ENCODE data around the gene CD47. TPM values are rescaled to one million over a fixed set of nuclear protein-coding genes. Genes with fewer than 3 reads are reported as not detected.
A peak's percentile ranks its signal among the peaks of the same experiment; 100 is the strongest.

The CD47 gene
- total and polyA plus RNA-seq, 2 of the 4 experiments (the other 2 are of a cell fraction) = 45.9 to 52.0 TPM

DNA sequence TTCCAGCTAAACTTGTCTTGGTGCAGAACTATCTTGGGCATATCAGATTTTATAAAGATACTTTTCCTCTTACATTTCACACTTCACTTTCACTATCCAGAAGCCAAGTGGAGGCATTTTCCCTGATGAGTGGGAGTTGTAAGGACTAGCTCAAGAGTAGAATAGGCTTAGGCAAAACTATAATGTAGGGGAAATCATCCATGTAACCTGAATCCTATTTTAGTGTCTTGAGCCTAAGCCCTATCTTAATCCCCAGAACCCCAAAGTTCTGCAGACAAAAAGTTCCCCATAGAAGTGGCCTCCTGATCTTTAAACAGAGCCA is 42.2 kb upstream of the CD47 start (continued):
- TF ChIP-seq, protein P1, sequence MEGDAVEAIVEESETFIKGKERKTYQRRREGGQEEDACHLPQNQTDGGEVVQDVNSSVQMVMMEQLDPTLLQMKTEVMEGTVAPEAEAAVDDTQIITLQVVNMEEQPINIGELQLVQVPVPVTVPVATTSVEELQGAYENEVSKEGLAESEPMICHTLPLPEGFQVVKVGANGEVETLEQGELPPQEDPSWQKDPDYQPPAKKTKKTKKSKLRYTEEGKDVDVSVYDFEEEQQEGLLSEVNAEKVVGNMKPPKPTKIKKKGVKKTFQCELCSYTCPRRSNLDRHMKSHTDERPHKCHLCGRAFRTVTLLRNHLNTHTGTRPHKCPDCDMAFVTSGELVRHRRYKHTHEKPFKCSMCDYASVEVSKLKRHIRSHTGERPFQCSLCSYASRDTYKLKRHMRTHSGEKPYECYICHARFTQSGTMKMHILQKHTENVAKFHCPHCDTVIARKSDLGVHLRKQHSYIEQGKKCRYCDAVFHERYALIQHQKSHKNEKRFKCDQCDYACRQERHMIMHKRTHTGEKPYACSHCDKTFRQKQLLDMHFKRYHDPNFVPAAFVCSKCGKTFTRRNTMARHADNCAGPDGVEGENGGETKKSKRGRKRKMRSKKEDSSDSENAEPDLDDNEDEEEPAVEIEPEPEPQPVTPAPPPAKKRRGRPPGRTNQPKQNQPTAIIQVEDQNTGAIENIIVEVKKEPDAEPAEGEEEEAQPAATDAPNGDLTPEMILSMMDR (conservative IDR thresholded peaks at IDR 0.05; ENCODE audit: low read depth, low read length) = no peak

DNA sequence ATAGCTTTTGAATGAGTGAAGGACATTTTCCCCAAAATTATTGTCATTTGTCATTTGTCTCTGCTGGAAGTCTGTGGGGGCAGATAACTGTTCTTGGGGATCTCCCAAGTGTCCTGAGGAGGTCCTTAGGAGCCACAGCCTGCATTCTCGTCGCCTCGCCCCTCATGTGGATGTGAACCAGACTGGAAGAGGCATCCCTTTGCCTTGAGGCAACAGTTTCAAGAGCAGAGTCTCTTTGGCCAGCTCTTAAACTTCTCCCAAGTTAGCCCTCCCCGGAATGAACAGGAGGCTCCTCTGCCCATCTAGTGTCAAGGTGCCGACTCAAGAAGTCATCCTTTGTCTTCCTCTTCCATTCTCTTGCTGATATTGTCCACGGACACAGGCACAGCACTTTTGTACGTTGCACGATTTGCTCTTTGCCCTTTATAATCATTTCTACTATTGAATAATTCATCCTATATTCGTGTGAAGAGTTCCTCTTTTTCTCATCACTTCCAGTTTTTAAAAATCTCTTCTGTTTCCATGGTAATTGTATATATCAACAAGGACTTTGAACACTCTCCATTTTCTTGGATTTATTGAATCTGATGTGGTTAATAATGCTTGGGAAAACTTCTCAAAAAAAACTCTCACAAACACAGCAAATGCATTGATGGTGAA is 40.8 kb upstream of the CD47 start:
- peak overlapping the region; percentile 2 for H2AK9ac ChIP-seq (replicated peaks; ENCODE audit: low read depth, low read length, poor library complexity)
- dilution Hi-C loops (cut with HindIII; ENCODE audit: low sequenced_read_pairs, unreplicated experiment) (no loop called here), intact Hi-C loops (cut with micrococcal nuclease) (loop anchor here (2.0 to 5.0 kb wide), 2 partner anchors 41 to 91 kb away; partner anchors contain the start of genes CD47 and IFT57), in situ Hi-C loops (cut with MboI; ENCODE audit: low sequenced_read_pairs) (no loop called here)
- H2AFZ ChIP-seq (replicated peaks; ENCODE audit: low read length, poor library complexity) = peak overlapping the region; percentile 11
- H2AK5ac ChIP-seq (ENCODE audit: low read depth, low read length) = peak overlapping the region; percentile 99
- ATAC-seq (ENCODE audit: low read depth) = no peak
- H3K14ac ChIP-seq (replicated peaks; ENCODE audit: low read depth, low read length) = peak overlapping the region; percentile 96
- H4K8ac ChIP-seq (ENCODE audit: low read depth in 2 of 2, low read length in 2 of 2) = peak overlapping the region; percentile 84 to 96
- H2BK15ac ChIP-seq (ENCODE audit: low read depth, low read length) = peak overlapping the region; percentile 99
- peak overlapping the region; percentile 100 for H2BK120ac ChIP-seq (ENCODE audit: low read depth, low read length)
- no peak overlapping the region for H3K9ac ChIP-seq (ENCODE audit: low read depth, low read length)
- H3K4me2 ChIP-seq (ENCODE audit: low read depth, low read length) = peak overlapping the region; percentile 54
- peak overlapping the region; percentile 99 for H4K91ac ChIP-seq (ENCODE audit: insufficient read depth, low read depth, low read length)
- peak overlapping the region; percentile 99 for H3K4ac ChIP-seq (ENCODE audit: low read depth, low read length)
- WGBS, 2 experiments (ENCODE audit: extremely low coverage in 2 of 2, insufficient read length in 1 of 2) = 87% methylated on average over 3 of the region's 9 CpGs; no CpG with 5 or more reads in 1 of the 2 experiments
- H3K27ac ChIP-seq (ENCODE audit: insufficient read depth, low read length) = peak overlapping the region; percentile 95
- TF ChIP-seq, protein P2, sequence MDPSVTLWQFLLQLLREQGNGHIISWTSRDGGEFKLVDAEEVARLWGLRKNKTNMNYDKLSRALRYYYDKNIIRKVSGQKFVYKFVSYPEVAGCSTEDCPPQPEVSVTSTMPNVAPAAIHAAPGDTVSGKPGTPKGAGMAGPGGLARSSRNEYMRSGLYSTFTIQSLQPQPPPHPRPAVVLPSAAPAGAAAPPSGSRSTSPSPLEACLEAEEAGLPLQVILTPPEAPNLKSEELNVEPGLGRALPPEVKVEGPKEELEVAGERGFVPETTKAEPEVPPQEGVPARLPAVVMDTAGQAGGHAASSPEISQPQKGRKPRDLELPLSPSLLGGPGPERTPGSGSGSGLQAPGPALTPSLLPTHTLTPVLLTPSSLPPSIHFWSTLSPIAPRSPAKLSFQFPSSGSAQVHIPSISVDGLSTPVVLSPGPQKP (IDR thresholded peaks at IDR 0.05; ENCODE audit: borderline replicate concordance, low read depth, low read length) = no peak
- TF ChIP-seq RAD21 (IDR thresholded peaks at IDR 0.05; ENCODE audit: low read length) = no peak
- no peak for TF ChIP-seq SMC3 (IDR thresholded peaks at IDR 0.05; ENCODE audit: low read depth, low read length)
- TF ChIP-seq RCOR1 (IDR thresholded peaks at IDR 0.05; ENCODE audit: insufficient replicate concordance, low read length) = no peak
- TF ChIP-seq, protein P3, sequence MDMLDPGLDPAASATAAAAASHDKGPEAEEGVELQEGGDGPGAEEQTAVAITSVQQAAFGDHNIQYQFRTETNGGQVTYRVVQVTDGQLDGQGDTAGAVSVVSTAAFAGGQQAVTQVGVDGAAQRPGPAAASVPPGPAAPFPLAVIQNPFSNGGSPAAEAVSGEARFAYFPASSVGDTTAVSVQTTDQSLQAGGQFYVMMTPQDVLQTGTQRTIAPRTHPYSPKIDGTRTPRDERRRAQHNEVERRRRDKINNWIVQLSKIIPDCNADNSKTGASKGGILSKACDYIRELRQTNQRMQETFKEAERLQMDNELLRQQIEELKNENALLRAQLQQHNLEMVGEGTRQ (IDR thresholded peaks at IDR 0.05; ENCODE audit: low read depth, low read length) = no peak
- no peak for TF ChIP-seq NFE2L2 (IDR thresholded peaks at IDR 0.05; ENCODE audit: low read depth, low read length)
- peak overlapping the region; percentile 98 for H2BK20ac ChIP-seq (ENCODE audit: low read depth, low read length)
- H3K36me3 ChIP-seq (ENCODE audit: control insufficient read depth, insufficient read depth, low read length) = no peaks in the 10 kb centered on the region
- peak overlapping the region; percentile 99 for H3K23ac ChIP-seq (ENCODE audit: low read depth, low read length)
- H4K5ac ChIP-seq (ENCODE audit: low read depth, low read length) = peak overlapping the region; percentile 96
- CTCF ChIA-PET = no interaction called here
- no peaks in the 10 kb centered on the region for H3K9me3 ChIP-seq (ENCODE audit: control insufficient read depth, insufficient read depth, low read length)
- peak overlapping the region; percentile 93 for H2BK5ac ChIP-seq (ENCODE audit: low read depth, low read length, poor library complexity, severe bottlenecking)
- H3K18ac ChIP-seq (ENCODE audit: low read depth, low read length) = peak overlapping the region; percentile 99
- H3K9me1 ChIP-seq (ENCODE audit: insufficient read depth, low read length) = peaks cover 19% of the 10 kb centered on the region
- DNase-seq = no peak
- peaks cover 0 to 8% of the 10 kb centered on the region in 2 experiments; a peak in 1 of 4 replicates for H3K79me1 ChIP-seq (ENCODE audit: low read depth in 1 of 2, low read length in 2 of 2)
- POLR2A ChIA-PET (ENCODE audit: unreplicated experiment) = interaction anchor here (0.6 kb wide), 1 partner anchor 90 kb away, joined by 4 read pairs; no protein-coding TSS in a partner anchor
- no peak overlapping the region for H3K4me3 ChIP-seq (ENCODE audit: insufficient read depth, low read depth, low read length)
- no peaks in the 10 kb centered on the region for H4K20me1 ChIP-seq (ENCODE audit: insufficient read depth, low read length)
- BruUV-seq (replicated peaks) = no TSS peak
- no peaks in the 10 kb centered on the region for H3K27me3 ChIP-seq (ENCODE audit: control insufficient read depth, insufficient read depth, low read length)
- peak overlapping the region; percentile 76; the same call in 1 of the 2 replicates for H3K56ac ChIP-seq (ENCODE audit: extremely low read depth, insufficient read depth, low read length)
- H3K4me1 ChIP-seq (ENCODE audit: control insufficient read depth, insufficient read depth, low read length) = peaks cover 26% of the 10 kb centered on the region

All from IMR-90 (cell line).